A673 (cell line): ENCODE results near the gene HPSE.

Source experiments
- EZH2 ChIP-seq: fragments of 200-600 bp; sonication (generic); IDR thresholded peaks from 2 replicates; pipeline ENCODE4 v1.6.1; 2017; ENCODE audit warnings: borderline replicate concordance, low read depth, mild to moderate bottlenecking, mixed read lengths, antibody characterized with exemption, low read length; ENCODE audit not compliant: poor library complexity, severe bottlenecking
- TF ChIP-seq, protein P1 (sequence below): fragments of 300-800, 200-600 bp; sonication (generic); conservative IDR thresholded peaks from 2 replicates; pipeline ENCODE4 v1.5.1; 2017; ENCODE audit warnings: low read depth, mild to moderate bottlenecking, antibody characterized with exemption, low read length, moderate library complexity, mixed read lengths

DNA sequence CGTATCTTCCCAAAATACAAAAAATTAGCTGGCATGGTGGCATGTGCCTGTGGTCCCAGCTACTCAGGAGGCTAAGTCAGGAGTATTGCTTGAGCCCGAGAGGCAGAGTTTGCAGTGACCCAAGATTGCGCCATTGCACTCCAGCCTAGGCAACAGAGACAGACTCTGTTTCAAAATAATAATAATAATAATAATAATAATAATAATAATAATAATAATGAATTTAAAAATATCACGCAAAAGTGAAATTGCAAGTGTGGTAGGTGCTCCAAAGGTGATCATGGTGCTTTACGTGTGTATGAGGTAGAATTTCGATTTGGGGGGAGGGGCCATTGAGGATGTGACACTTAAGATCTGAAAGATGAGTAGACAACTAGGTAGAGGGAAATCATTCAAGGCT, 4.9 kb upstream of the HPSE start:
- no peak for TF ChIP-seq EZH2
- TF ChIP-seq, protein P1, sequence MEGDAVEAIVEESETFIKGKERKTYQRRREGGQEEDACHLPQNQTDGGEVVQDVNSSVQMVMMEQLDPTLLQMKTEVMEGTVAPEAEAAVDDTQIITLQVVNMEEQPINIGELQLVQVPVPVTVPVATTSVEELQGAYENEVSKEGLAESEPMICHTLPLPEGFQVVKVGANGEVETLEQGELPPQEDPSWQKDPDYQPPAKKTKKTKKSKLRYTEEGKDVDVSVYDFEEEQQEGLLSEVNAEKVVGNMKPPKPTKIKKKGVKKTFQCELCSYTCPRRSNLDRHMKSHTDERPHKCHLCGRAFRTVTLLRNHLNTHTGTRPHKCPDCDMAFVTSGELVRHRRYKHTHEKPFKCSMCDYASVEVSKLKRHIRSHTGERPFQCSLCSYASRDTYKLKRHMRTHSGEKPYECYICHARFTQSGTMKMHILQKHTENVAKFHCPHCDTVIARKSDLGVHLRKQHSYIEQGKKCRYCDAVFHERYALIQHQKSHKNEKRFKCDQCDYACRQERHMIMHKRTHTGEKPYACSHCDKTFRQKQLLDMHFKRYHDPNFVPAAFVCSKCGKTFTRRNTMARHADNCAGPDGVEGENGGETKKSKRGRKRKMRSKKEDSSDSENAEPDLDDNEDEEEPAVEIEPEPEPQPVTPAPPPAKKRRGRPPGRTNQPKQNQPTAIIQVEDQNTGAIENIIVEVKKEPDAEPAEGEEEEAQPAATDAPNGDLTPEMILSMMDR, result no peak
